PFSK-1 (cell line): Measurements from ENCODE around the gene ELANE.

ENCODE experiments used
- POLR2AphosphoS5 ChIP-seq: IDR thresholded peaks from 2 replicates; pipeline ENCODE4 v1.6.1; 2012; ENCODE audit warnings: low read depth, mild to moderate bottlenecking, control low read depth, low read length, moderate library complexity
- REST ChIP-seq, 2 experiments: IDR thresholded peaks; 2 replicates each; pipeline versions ENCODE4 v1.6.1 to v1.8.0; 2011 to 2012; ENCODE audit warnings: low read depth in 2 of 2, low read length in 2 of 2, control low read depth in 1 of 2, inconsistent platforms in 1 of 2, mild to moderate bottlenecking in 1 of 2, moderate library complexity in 1 of 2; ENCODE audit not compliant: insufficient read depth in 1 of 2
- SIN3A ChIP-seq: IDR thresholded peaks from 2 replicates; pipeline ENCODE4 v1.6.1; 2012; ENCODE audit warnings: mild to moderate bottlenecking, low read length, moderate library complexity, borderline replicate concordance; ENCODE audit not compliant: insufficient read depth
- TAF1 ChIP-seq: IDR thresholded peaks from 2 replicates; pipeline ENCODE4 v1.6.1; 2012; ENCODE audit warnings: low read length, control low read depth, borderline replicate concordance; ENCODE audit not compliant: insufficient read depth

GRCh38 chr19:900302-901111 is 48.4 kb downstream of the ELANE start:
- TF ChIP-seq POLR2AphosphoS5 (no peak), TAF1 (no peak), SIN3A (no peak), REST (IDR thresholded peaks at IDR 0.05; ENCODE audit: insufficient read depth in 1 of 2, low read depth in 2 of 2, low read length in 2 of 2) (no peak)
